Activated naive CD4-positive, alpha-beta T cell treated with anti-CD3 and anti-CD28 coated beads, Interleukin-2, amount 50 U/mL, for 24 hours (primary cell): ENCODE results near the gene ASIP.
"Not testable (repeated sequence)": the region's sequence is repeated elsewhere in the genome, so short reads cannot be mapped to it uniquely, and the experiment has no call there.

Experiments used
- H3K27ac Mint-ChIP-seq: one replicate; pipeline ENCODE4 v1.8.0; 2021; ENCODE audit warnings: mild to moderate bottlenecking, mixed read lengths
- H3K27me3 Mint-ChIP-seq: one replicate; pipeline ENCODE4 v1.8.0; 2021; ENCODE audit warnings: mixed read lengths
- H3K36me3 Mint-ChIP-seq: one replicate; pipeline ENCODE4 v1.8.0; 2021; ENCODE audit warnings: mixed read lengths
- H3K4me1 Mint-ChIP-seq: one replicate; pipeline ENCODE4 v1.8.0; 2021; ENCODE audit warnings: mixed read lengths
- H3K4me3 Mint-ChIP-seq: one replicate; pipeline ENCODE4 v1.8.0; 2021; ENCODE audit warnings: mild to moderate bottlenecking, mixed read lengths
- H3K9me3 Mint-ChIP-seq: one replicate; pipeline ENCODE4 v1.8.0; 2021; ENCODE audit warnings: mixed read lengths

Gene ASIP, protein sequence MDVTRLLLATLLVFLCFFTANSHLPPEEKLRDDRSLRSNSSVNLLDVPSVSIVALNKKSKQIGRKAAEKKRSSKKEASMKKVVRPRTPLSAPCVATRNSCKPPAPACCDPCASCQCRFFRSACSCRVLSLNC

GRCh38 chr20:34240693-34241615 is at the start of gene ASIP:
ASIP (plus strand) TSS chr20:34241423; CDS start chr20:34260375, 18,952 bp downstream.
- H3K36me3 Mint-ChIP-seq: peaks cover 6% of the 10 kb centered on the region
- peak within 1 kb of the TSS; percentile 39 for H3K27ac Mint-ChIP-seq
- H3K4me1 Mint-ChIP-seq: peaks cover 25% of the 10 kb centered on the region
- no peaks in the 10 kb centered on the region for H3K27me3 Mint-ChIP-seq
- H3K9me3 Mint-ChIP-seq: peaks cover 12% of the 10 kb centered on the region
- peak within 1 kb of the TSS; percentile 56 for H3K4me3 Mint-ChIP-seq

DNA sequence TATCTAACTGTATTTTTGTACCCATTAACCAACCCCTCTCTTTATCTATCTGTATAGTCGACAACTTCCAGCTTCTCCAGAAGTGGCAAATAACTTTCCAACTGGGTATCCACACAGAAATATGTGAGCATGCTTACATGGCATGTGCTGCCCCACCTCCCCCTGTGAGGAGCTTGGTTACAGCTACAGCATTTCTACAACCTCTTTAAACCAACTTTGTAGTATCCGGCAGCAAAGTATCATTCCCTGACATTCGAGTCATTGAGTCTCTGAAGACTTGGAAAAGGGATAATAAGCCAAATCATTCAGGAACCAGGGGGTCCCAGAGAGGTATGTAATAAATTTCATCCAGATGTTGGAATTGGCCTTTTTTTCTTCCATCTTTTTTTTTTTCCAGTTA is 48.2 kb upstream of the ASIP start:
- no peaks in the 10 kb centered on the region for H3K36me3 Mint-ChIP-seq
- H3K27ac Mint-ChIP-seq: no peak overlapping the region
- no peaks in the 10 kb centered on the region for H3K9me3 Mint-ChIP-seq
- no peaks in the 10 kb centered on the region for H3K27me3 Mint-ChIP-seq
- no peak overlapping the region for H3K4me3 Mint-ChIP-seq
- H3K4me1 Mint-ChIP-seq: no peaks in the 10 kb centered on the region

- Mint-ChIP-seq H3K27me3 (no peaks in the 10 kb centered on the region), H3K27ac (no peak overlapping the region), H3K4me1 (no peaks in the 10 kb centered on the region), H3K4me3 (no peak overlapping the region), H3K36me3 (no peaks in the 10 kb centered on the region), H3K9me3 (no peaks in the 10 kb centered on the region)
These were observed 42.0 kb upstream of the ASIP start for GRCh38 chr20:34199183-34199582.

GRCh38 chr20:34200023-34200422 is 41.2 kb upstream of the ASIP start:
- Mint-ChIP-seq H3K9me3 (no peaks in the 10 kb centered on the region), H3K4me1 (no peaks in the 10 kb centered on the region), H3K4me3 (no peak overlapping the region), H3K27ac (no peak overlapping the region), H3K27me3 (no peaks in the 10 kb centered on the region), H3K36me3 (no peaks in the 10 kb centered on the region)

- H3K4me3 Mint-ChIP-seq: no peak overlapping the region
- H3K27ac Mint-ChIP-seq: no peak overlapping the region
- peaks cover 4% of the 10 kb centered on the region for H3K9me3 Mint-ChIP-seq
- peaks cover 3% of the 10 kb centered on the region for H3K27me3 Mint-ChIP-seq
- H3K4me1 Mint-ChIP-seq: no peaks in the 10 kb centered on the region
- H3K36me3 Mint-ChIP-seq: peaks cover 2% of the 10 kb centered on the region
These were observed 39.7 kb upstream of the ASIP start for GRCh38 chr20:34201531-34201930.

DNA sequence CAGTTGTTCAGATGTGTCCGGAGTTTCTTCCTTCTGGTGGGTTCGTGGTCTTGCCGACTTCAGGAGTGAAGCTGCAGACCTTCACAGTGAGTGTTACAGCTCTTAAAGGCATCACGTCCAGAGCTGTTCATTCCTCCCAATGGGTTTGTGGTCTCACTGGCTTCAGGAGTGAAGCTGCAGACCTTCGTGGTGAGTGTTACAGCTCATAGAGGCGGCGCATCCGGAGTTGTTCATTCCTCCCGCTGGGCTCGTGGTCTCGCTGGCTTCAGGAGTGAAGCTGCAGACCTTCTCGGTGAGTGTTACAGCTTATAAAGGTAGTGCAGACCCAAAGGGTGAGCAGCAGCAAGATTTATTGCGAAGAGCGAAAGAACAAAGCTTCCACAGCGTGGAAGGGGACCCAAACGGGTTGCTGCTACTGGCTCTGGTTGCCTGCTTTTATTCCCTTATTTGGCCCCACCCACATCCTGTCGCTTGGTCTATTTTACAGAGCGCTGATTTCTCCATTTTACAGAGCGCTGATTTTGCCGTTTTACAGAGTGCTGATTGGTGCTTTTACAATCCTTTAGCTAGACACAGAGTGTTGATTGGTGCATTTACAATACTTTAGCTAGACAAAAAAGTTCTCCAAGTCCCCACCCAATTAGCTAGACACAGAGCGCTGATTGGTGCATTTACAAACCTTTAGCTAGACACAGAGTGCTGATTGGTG is 35.9 kb upstream of the ASIP start:
- not testable (repeated sequence) for H3K9me3 Mint-ChIP-seq, H3K4me1 Mint-ChIP-seq, H3K27me3 Mint-ChIP-seq, H3K27ac Mint-ChIP-seq, H3K36me3 Mint-ChIP-seq
- peak overlapping the region; percentile 39 for H3K4me3 Mint-ChIP-seq

DNA sequence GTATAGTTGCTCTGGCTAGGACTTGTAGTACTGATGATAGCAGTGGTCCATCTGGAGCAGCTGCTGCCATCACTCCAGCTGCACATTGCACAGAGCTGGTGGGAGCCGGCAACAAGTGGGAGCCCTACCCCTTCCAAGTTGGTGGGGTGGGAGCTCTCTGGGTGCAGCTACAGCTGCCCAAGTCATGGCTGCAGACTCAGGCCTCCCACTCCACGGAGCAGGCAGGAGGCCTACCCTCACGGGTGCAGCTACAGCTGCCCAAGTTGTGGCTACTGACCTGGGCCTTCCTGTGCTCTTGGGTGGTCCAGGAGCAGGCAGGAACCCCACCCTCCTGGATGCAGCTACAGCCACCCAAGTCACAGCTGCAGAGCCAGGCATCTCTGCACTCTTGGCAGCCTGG is 32.1 kb upstream of the ASIP start:
- H3K36me3 Mint-ChIP-seq: peaks cover 4% of the 10 kb centered on the region
- H3K4me3 Mint-ChIP-seq: no peak overlapping the region
- H3K27me3 Mint-ChIP-seq: peaks cover 7% of the 10 kb centered on the region
- H3K27ac Mint-ChIP-seq: no peak overlapping the region
- H3K4me1 Mint-ChIP-seq: no peaks in the 10 kb centered on the region
- peaks cover 4% of the 10 kb centered on the region for H3K9me3 Mint-ChIP-seq

GRCh38 chr20:34210271-34210670 is 31.0 kb upstream of the ASIP start:
- no peak overlapping the region for H3K4me3 Mint-ChIP-seq
- H3K4me1 Mint-ChIP-seq: no peaks in the 10 kb centered on the region
- peaks cover 4% of the 10 kb centered on the region for H3K9me3 Mint-ChIP-seq
- no peak overlapping the region for H3K27ac Mint-ChIP-seq
- H3K36me3 Mint-ChIP-seq: peaks cover 4% of the 10 kb centered on the region
- H3K27me3 Mint-ChIP-seq: peaks cover 7% of the 10 kb centered on the region

DNA sequence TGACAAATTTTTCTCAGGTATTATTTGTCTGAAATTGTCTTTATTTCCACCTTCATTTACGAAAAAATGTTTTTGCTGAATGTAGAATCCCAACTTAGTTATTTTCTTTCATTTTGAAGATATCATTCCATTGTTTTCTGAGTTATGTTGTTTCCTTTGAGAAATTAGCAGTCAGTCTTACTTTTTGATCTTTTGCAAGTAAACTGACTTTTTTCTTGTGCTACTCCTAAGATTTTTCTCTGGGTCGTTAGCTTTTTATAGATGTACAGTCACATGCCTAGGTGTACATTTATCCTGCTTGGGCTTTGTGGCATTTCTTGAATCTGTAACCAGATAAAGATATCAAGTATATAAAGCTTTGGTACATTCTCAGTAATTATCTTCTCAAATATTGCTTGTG is 29.6 kb upstream of the ASIP start:
- Mint-ChIP-seq H3K9me3 (no peaks in the 10 kb centered on the region), H3K36me3 (peaks cover 2% of the 10 kb centered on the region), H3K4me3 (no peak overlapping the region), H3K27me3 (peaks cover 8% of the 10 kb centered on the region), H3K4me1 (peaks cover 9% of the 10 kb centered on the region), H3K27ac (no peak overlapping the region)

- no peak overlapping the region for H3K4me3 Mint-ChIP-seq
- no peaks in the 10 kb centered on the region for H3K9me3 Mint-ChIP-seq
- H3K4me1 Mint-ChIP-seq: peaks cover 10% of the 10 kb centered on the region
- H3K27ac Mint-ChIP-seq: no peak overlapping the region
- peaks cover 14% of the 10 kb centered on the region for H3K27me3 Mint-ChIP-seq
- H3K36me3 Mint-ChIP-seq: peaks cover 2% of the 10 kb centered on the region
These were observed 28.0 kb upstream of the ASIP start for GRCh38 chr20:34213213-34213612.

DNA sequence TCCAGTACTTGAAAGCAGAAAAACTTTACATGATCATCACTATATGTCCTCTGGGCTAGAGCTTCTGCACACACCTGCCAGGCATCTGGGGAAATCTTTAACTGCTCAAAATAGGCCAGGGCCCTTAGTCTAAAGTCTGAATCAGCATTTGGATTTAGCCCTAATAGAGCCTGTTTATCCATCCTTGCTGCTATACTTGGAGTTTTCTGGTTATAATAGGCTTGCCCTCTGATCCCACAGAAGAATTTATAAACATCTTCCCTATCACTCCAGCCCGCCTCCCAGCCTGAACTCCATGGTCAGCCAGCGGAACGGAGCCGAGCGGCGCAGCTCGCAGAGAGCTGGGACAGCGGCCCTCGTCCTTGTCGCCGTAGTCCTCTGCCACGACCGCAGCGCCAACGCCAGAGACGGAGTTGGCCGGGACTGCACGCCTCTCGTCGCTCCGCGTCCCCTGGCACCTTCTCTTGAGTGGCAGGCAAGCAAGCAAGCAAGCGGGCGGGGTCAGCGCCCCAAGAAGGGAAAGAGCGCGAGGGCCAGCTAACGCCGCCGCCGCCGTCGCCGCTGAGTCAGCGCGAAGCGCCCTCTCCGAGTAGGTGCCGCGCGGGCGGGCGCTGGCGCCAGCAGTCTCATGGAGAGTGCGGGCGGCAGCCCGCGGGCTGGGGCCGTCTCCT is 25.4 kb upstream of the ASIP start:
- H3K36me3 Mint-ChIP-seq: peaks cover 2% of the 10 kb centered on the region
- H3K4me1 Mint-ChIP-seq: peaks cover 10% of the 10 kb centered on the region
- no peaks in the 10 kb centered on the region for H3K9me3 Mint-ChIP-seq
- peak overlapping the region; percentile 79 for H3K4me3 Mint-ChIP-seq
- H3K27me3 Mint-ChIP-seq: peaks cover 23% of the 10 kb centered on the region
- H3K27ac Mint-ChIP-seq: no peak overlapping the region

GRCh38 chr20:34216382-34216742 is 24.9 kb upstream of the ASIP start:
- no peaks in the 10 kb centered on the region for H3K36me3 Mint-ChIP-seq
- peak overlapping the region; percentile 79 for H3K4me3 Mint-ChIP-seq
- H3K27me3 Mint-ChIP-seq: peaks cover 23% of the 10 kb centered on the region
- peaks cover 10% of the 10 kb centered on the region for H3K4me1 Mint-ChIP-seq
- H3K9me3 Mint-ChIP-seq: no peaks in the 10 kb centered on the region
- H3K27ac Mint-ChIP-seq: no peak overlapping the region

GRCh38 chr20:34220561-34220960 is 20.7 kb upstream of the ASIP start:
- H3K36me3 Mint-ChIP-seq: no peaks in the 10 kb centered on the region
- H3K4me1 Mint-ChIP-seq: peaks cover 10% of the 10 kb centered on the region
- H3K27ac Mint-ChIP-seq: no peak overlapping the region
- H3K9me3 Mint-ChIP-seq: no peaks in the 10 kb centered on the region
- no peak overlapping the region for H3K4me3 Mint-ChIP-seq
- peaks cover 22% of the 10 kb centered on the region for H3K27me3 Mint-ChIP-seq

DNA sequence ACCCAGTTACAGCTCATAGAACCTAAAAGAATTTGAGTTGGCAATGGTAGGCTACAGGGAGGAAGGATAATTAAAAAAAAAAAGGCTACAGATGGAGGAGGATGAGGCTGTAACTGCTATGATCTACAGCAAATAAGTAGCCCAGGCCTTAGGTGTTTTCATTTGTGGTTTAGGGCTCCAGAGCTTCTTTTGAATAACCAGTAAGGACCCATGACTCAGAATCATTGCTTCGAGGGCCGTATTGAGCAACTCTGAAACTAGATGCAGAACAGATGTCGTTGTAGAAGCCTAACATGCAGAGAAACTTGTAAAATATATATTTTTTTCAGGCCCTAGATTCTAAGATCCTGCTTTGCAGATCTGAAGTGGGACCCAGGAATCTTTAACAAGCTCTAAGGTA is 19.0 kb upstream of the ASIP start:
- Mint-ChIP-seq H3K27me3 (peaks cover 14% of the 10 kb centered on the region), H3K4me3 (no peak overlapping the region), H3K36me3 (no peaks in the 10 kb centered on the region), H3K27ac (no peak overlapping the region), H3K4me1 (no peaks in the 10 kb centered on the region), H3K9me3 (no peaks in the 10 kb centered on the region)

DNA sequence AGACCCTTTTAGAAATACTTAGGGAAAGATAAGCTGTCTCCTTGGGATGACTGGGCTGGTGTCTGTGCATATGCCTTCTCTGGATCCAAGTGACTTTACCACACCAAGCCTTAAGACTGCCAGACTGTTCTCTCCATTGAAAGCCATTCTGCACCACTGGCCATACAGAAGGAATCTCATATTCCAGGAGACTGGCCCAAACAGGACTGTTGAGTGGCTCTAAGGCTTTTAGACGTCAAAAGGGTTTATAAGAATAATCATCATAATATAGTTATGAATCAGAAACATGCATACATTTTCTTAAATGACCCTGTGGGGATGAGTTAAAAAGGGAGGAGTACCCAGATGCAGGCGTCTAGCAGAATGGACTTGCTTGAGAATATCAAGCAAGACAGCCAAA is 17.0 kb upstream of the ASIP start:
- H3K9me3 Mint-ChIP-seq, H3K36me3 Mint-ChIP-seq, H3K27ac Mint-ChIP-seq, H3K4me3 Mint-ChIP-seq, H3K4me1 Mint-ChIP-seq, H3K27me3 Mint-ChIP-seq: not testable (repeated sequence)

DNA sequence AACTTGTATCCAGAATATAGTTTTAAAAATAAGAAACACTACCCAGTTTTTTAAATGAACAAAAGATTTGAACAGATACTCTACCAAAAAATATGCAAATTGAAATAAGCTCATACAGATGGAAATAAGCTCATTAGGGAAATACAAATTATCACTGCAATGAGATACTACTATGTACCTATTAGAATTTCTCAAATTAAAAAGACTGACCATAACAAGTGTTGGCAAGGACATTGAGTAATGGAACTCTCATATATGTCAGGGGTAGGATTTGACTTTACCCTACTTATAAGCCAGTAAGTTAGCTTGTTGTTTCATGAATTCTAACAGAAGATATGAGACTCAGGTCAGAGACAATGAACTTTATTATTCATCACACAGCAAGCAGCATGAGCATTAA is 9.6 kb upstream of the ASIP start:
- Mint-ChIP-seq H3K27ac (no peak overlapping the region), H3K4me3 (no peak overlapping the region), H3K27me3 (no peaks in the 10 kb centered on the region), H3K4me1 (no peaks in the 10 kb centered on the region), H3K9me3 (no peaks in the 10 kb centered on the region), H3K36me3 (peaks cover 2% of the 10 kb centered on the region)
